ENCODE data around the gene NIPA2. TPM values are rescaled to one million over a fixed set of nuclear protein-coding genes. Genes with fewer than 3 reads are reported as not detected.

The NIPA2 gene
- total RNA-seq, 1 donor from 2014 or later: 51.5 TPM

GRCh38 chr15:22887157-22887951 is 48.9 kb downstream of the NIPA2 start:
- H3F3A ChIP-seq (ENCODE audit: low read depth): no peaks in the 10 kb centered on the region
- no peaks in the 10 kb centered on the region for H4K20me1 ChIP-seq (ENCODE audit: low read depth)
- no peak overlapping the region for H2AFZ ChIP-seq (replicated peaks)
- H3K27me3 Mint-ChIP-seq (ENCODE audit: insufficient read depth, low read depth): no peaks in the 10 kb centered on the region
- H3K4me1 ChIP-seq: no peaks in the 10 kb centered on the region
- no peak overlapping the region for H3K27ac Mint-ChIP-seq
- no peak overlapping the region for H3K27ac ChIP-seq
- no peaks in the 10 kb centered on the region for H3K9me3 Mint-ChIP-seq
- no peaks in the 10 kb centered on the region for H3K79me2 ChIP-seq (ENCODE audit: low read depth)
- H3K36me3 ChIP-seq: peaks cover 2% of the 10 kb centered on the region
- no peaks in the 10 kb centered on the region for H3K9me3 ChIP-seq (ENCODE audit: low read depth)
- peaks cover 12% of the 10 kb centered on the region for H3K36me3 Mint-ChIP-seq
- TF ChIP-seq CTCF (IDR thresholded peaks at IDR 0.05) (no peak), EZH2phosphoT487 (IDR thresholded peaks at IDR 0.05) (no peak), EZH2 (IDR thresholded peaks at IDR 0.05) (no peak)
- H3K9ac ChIP-seq: no peak overlapping the region
- H3K27me3 ChIP-seq: no peaks in the 10 kb centered on the region
- no peak overlapping the region for H3K4me3 ChIP-seq
- H3K4me3 Mint-ChIP-seq: no peak overlapping the region
- DNase-seq (ENCODE audit: low spot score): no peak
- no peaks in the 10 kb centered on the region for H3K4me1 Mint-ChIP-seq
- no peak overlapping the region for H3K4me2 ChIP-seq

GRCh38 chr15:22888120-22888859 is 49.8 kb downstream of the NIPA2 start:
- Histone ChIP-seq H3K27ac (no peak overlapping the region), H3K9ac (no peak overlapping the region), H3K4me1 (no peaks in the 10 kb centered on the region), H3K4me2 (no peak overlapping the region), H3K79me2 (ENCODE audit: low read depth) (no peaks in the 10 kb centered on the region), H3K36me3 (no peaks in the 10 kb centered on the region), H3F3A (ENCODE audit: low read depth) (no peaks in the 10 kb centered on the region), H3K27me3 (no peaks in the 10 kb centered on the region), H4K20me1 (ENCODE audit: low read depth) (no peaks in the 10 kb centered on the region), H3K9me3 (ENCODE audit: low read depth) (no peaks in the 10 kb centered on the region), H3K4me3 (no peak overlapping the region), H2AFZ (replicated peaks) (no peak overlapping the region)
- DNase-seq (ENCODE audit: low spot score): no peak
- no peak for TF ChIP-seq EZH2phosphoT487 (IDR thresholded peaks at IDR 0.05)
- Mint-ChIP-seq H3K27me3 (ENCODE audit: insufficient read depth, low read depth) (no peaks in the 10 kb centered on the region), H3K4me1 (no peaks in the 10 kb centered on the region), H3K36me3 (peaks cover 17% of the 10 kb centered on the region), H3K27ac (no peak overlapping the region), H3K4me3 (no peak overlapping the region), H3K9me3 (no peaks in the 10 kb centered on the region)

DNA sequence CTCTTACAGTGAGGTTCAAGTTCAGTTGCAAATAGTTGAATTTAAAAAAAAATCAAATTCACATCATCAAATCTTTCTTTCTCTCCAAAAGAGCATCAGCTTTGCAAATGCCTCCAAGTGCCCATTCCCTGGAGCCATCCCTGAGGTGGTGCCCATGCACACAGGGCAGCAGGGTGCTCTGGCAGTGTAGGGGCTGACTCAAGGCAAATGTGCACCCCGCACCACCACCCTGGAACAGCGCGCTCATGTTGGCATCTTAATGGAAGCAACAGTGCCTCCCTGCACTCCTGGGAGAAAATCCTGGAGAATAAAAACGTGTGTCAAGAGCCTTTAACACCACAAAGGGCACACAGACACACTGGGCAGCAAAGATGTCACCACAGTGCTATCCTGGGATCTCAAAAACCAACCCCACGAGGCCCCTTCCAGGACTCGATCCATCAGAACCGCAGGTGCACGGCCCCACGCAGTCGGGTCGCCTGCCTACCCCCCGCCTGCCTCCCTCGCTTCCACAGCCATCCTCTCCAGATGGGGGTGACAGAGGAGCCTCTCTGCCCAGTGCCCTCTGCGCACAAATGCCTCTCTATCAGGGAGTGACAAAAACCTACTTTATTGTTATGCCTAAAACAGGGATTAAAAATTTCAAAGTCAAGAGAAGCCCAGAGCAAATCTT is 50.8 kb downstream of the NIPA2 start:
- Histone ChIP-seq H3F3A (ENCODE audit: low read depth) (no peaks in the 10 kb centered on the region), H3K9ac (no peak overlapping the region), H3K27ac (no peak overlapping the region), H4K20me1 (ENCODE audit: low read depth) (no peaks in the 10 kb centered on the region), H3K27me3 (no peaks in the 10 kb centered on the region), H3K79me2 (ENCODE audit: low read depth) (no peaks in the 10 kb centered on the region), H3K4me3 (no peak overlapping the region), H2AFZ (replicated peaks) (no peak overlapping the region), H3K4me2 (no peak overlapping the region), H3K9me3 (ENCODE audit: low read depth) (no peaks in the 10 kb centered on the region), H3K4me1 (no peaks in the 10 kb centered on the region), H3K36me3 (no peaks in the 10 kb centered on the region)
- no peak for TF ChIP-seq EZH2phosphoT487 (IDR thresholded peaks at IDR 0.05)
- Mint-ChIP-seq H3K4me3 (no peak overlapping the region), H3K36me3 (peaks cover 19% of the 10 kb centered on the region), H3K27ac (no peak overlapping the region), H3K9me3 (no peaks in the 10 kb centered on the region), H3K27me3 (ENCODE audit: insufficient read depth, low read depth) (no peaks in the 10 kb centered on the region), H3K4me1 (no peaks in the 10 kb centered on the region)
- DNase-seq (ENCODE audit: low spot score): no peak

DNA sequence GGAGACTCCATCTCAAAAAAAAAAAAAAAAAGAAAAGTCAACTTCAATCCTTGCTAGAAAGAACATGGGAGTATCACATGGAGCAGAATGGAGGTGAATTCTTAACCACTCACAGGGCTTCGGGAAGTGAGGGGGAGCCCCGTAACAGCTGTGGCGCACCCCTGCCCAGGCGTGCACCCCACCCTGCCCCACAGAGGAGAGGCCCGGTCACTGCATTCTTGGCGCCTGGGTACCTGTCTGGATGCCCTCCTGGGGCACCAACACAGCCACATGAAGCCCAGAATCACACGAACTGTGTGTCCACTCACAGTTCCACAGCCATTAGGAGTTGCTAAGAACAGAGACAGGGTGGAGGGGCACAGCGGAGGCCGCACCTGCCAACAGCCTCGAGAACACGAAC is 51.8 kb downstream of the NIPA2 start:
- Histone ChIP-seq H3K4me3 (no peak overlapping the region), H3K27me3 (no peaks in the 10 kb centered on the region), H3K9me3 (ENCODE audit: low read depth) (no peaks in the 10 kb centered on the region), H3K4me2 (no peak overlapping the region), H3K9ac (no peak overlapping the region), H3K79me2 (ENCODE audit: low read depth) (no peaks in the 10 kb centered on the region), H3K27ac (no peak overlapping the region), H2AFZ (replicated peaks) (no peak overlapping the region), H4K20me1 (ENCODE audit: low read depth) (no peaks in the 10 kb centered on the region), H3K4me1 (no peaks in the 10 kb centered on the region), H3F3A (ENCODE audit: low read depth) (no peaks in the 10 kb centered on the region), H3K36me3 (no peaks in the 10 kb centered on the region)
- Mint-ChIP-seq H3K9me3 (no peaks in the 10 kb centered on the region), H3K27ac (no peak overlapping the region), H3K4me3 (no peak overlapping the region), H3K27me3 (ENCODE audit: insufficient read depth, low read depth) (no peaks in the 10 kb centered on the region), H3K36me3 (peaks cover 16% of the 10 kb centered on the region), H3K4me1 (no peaks in the 10 kb centered on the region)
- DNase-seq (ENCODE audit: low spot score): no peak
- TF ChIP-seq EZH2phosphoT487 (IDR thresholded peaks at IDR 0.05) (no peak), EZH2 (IDR thresholded peaks at IDR 0.05) (no peak), CTCF (IDR thresholded peaks at IDR 0.05) (no peak)

All from neural progenitor cell (in vitro differentiated cells).